Uterus (tissue), 4 donors: Measurements from ENCODE around the gene FAM163B. TPM values are rescaled to one million over a fixed set of nuclear protein-coding genes. Genes with fewer than 3 reads are reported as not detected.

Experiments
- DNase-seq, 2 donors: peaks; one replicate each; pipeline ENCODE4 v3.0.0-alpha.2; 2019 to 2020
- H3K27ac ChIP-seq, 2 donors: fragments of 200-600 bp; sonication (generic); 1 replicate in 1 of 2; 2 replicates in 1 of 2; pipeline ENCODE4 v1.5.1; 2016 to 2018
- H3K27me3 ChIP-seq, 2 donors: fragments of 200-600 bp; sonication (generic); one replicate each; pipeline ENCODE4 v1.5.1; 2018 to 2019; ENCODE audit warnings: control low read depth in 1 of 2
- H3K36me3 ChIP-seq, 2 donors: fragments of 200-600 bp; sonication (generic); one replicate each; pipeline ENCODE4 v1.5.1; 2019; ENCODE audit warnings: control low read depth in 1 of 2
- H3K4me1 ChIP-seq, 2 donors: fragments of 200-600 bp; sonication (generic); one replicate each; pipeline ENCODE4 v1.5.1; 2018 to 2019; ENCODE audit warnings: control low read depth in 1 of 2
- H3K4me3 ChIP-seq, 2 donors: fragments of 200-600 bp; sonication (generic); 1 replicate in 1 of 2; 2 replicates in 1 of 2; pipeline ENCODE4 v1.5.1; 2018 to 2019; ENCODE audit warnings: mild to moderate bottlenecking in 1 of 2
- H3K9me3 ChIP-seq, 2 donors: fragments of 200-600 bp; sonication (generic); one replicate each; pipeline ENCODE4 v1.5.1; 2019; ENCODE audit warnings: control low read depth in 1 of 2
- CTCF ChIP-seq, 4 experiments: fragments of 200-600 bp in 2 of 4; fragments of 450-650 bp in 2 of 4; sonication (generic) in 2 of 4; IDR thresholded peaks; one replicate each; pipeline ENCODE4 v1.5.1; 2016 to 2019; ENCODE audit warnings: antibody characterized with exemption in 4 of 4, mild to moderate bottlenecking in 2 of 4, moderate library complexity in 1 of 4
- POLR2A ChIP-seq, 2 donors: fragments of 450-650 bp; IDR thresholded peaks; one replicate each; pipeline ENCODE4 v1.6.1; 2016; ENCODE audit warnings: antibody characterized with exemption in 2 of 2, mild to moderate bottlenecking in 1 of 2, moderate library complexity in 1 of 2
- intact Hi-C: fragments of 100-400 bp; cut with DNase I; formaldehyde crosslinking; loops from one replicate; pipeline ENCODE4 v1.15.1; 2023; ENCODE audit warnings: low total_unique reads
- total RNA-seq, 4 donors: library from RNA; depleted of rRNA in 3 of 4; stranded (reverse); fragments of >200 nt in 3 of 4; gene quantifications; one replicate each; pipeline versions ENCODE4 v1.1.0 to v1.2.4, GENCODE V29; 2014 to 2023
- donor health status: DM: yes; HTN: yes; CAD: no.

Gene FAM163B
- total RNA-seq, 4 donors from 2014 or later: not detected

GRCh38 chr9:133527444-133527920 lies 81.7 kb downstream of the FAM163B start:
- Histone ChIP-seq H3K4me1 (peaks cover 0 to 9% of the 10 kb centered on the region in 2 donors), H3K27ac (no peak overlapping the region), H3K36me3 (no peaks in the 10 kb centered on the region), H3K9me3 (no peaks in the 10 kb centered on the region), H3K27me3 (no peaks in the 10 kb centered on the region), H3K4me3 (no peak overlapping the region)
- TF ChIP-seq POLR2A (IDR thresholded peaks at IDR 0.05): no peak
- no peak for TF ChIP-seq CTCF (IDR thresholded peaks at IDR 0.05)
- intact Hi-C loops: no loop called here
- peak in 1 of 2 donors; percentile 74 for DNase-seq

Other genes starting within 250 kb of the FAM163B start
- gene SURF4, start 233.3 kb downstream of the FAM163B start, total RNA-seq: 100 to 1,000 TPM in 2 of 4 donors, 10 to 100 TPM in 2; 74.7 to 262 (median 108) TPM
- gene STKLD1, start 233.0 kb downstream of the FAM163B start, total RNA-seq: 1 to 10 TPM in 2 of 4 donors, under 1 TPM in 1, not detected in 1; 0.88 to 1.7 (median 1.5) TPM
- 10 to 100 TPM in 3 of 4 donors, 1 to 10 TPM in 1; 6.4 to 25.0 (median 20.2) TPM for gene REXO4, start 191.4 kb downstream of the FAM163B start, total RNA-seq
- 1 to 10 TPM in 3 of 4 donors, not detected in 1; 1.8 to 4.9 (median 3.8) TPM for gene ADAMTS13, start 187.0 kb downstream of the FAM163B start, total RNA-seq
- gene CACFD1, start 149.4 kb downstream of the FAM163B start, total RNA-seq: 10 to 100 TPM in 1 of 4 donors, 1 to 10 TPM in 3; 2.3 to 21.6 (median 5.2) TPM
- 10 to 100 TPM in 1 of 4 donors, 1 to 10 TPM in 1, under 1 TPM in 2; 0.26 to 11.5 (median 2.1) TPM for gene SLC2A6, start 130.3 kb downstream of the FAM163B start, total RNA-seq
- not detected for gene MYMK, start 84.4 kb downstream of the FAM163B start, total RNA-seq
- gene ADAMTSL2, start 74.7 kb downstream of the FAM163B start, total RNA-seq: 1 to 10 TPM in 2 of 4 donors, under 1 TPM in 1, not detected in 1; 0.26 to 3.0 (median 2.4) TPM
- 1 to 10 TPM in 1 of 4 donors, not detected in 3; 1.3 TPM for gene DBH, start 27.0 kb upstream of the FAM163B start, total RNA-seq
- 10 to 100 TPM in 1 of 4 donors, 1 to 10 TPM in 1, not detected in 2; 2.7 to 14.1 TPM for gene SARDH, start 129.0 kb upstream of the FAM163B start, total RNA-seq